Stimulated activated CD4-positive, alpha-beta T cell treated with anti-CD3 and anti-CD28 coated beads, Interleukin-12 subunit alpha, Interleukin-12 subunit beta, amount 100 ng/mL, for 48 hours (primary cell): ENCODE measurements around the gene GPC3.

Experiments
- DNase-seq, 3 donors: peaks; one replicate each; pipeline ENCODE4 v3.0.0-alpha.2; 2020; ENCODE audit warnings: low read depth in 2 of 3, low spot score in 1 of 3

GPC3 gene

DNA sequence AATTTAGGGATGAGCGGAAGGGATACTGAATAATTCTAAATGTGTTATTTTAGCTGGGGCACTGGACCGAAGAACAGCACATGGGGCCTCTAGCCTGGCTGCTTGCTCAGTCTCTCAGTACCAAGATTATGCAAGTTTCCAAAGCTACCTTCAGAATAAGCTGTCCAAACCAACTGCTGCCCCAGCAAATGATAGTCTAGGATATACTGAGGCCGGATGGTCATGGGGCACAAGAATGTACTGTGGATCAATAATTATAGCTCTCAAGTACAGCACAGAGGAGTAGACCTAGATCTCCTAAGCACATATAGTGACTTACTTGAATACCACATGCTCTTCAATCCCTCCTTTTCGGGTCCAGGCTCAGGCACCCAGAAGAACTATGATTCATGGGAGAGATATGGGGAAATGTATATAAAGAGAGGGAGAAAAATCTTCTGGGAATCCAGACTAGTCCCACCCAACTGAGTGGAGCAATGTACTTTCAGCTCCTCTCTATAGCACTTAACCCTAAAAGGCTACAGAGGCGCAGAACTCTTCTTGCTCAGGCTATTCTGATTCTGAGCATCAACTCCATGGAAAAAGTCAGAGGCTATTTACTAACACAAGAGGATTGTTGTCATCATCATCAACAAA, 409.8 kb downstream of the GPC3 start:
- DNase-seq, result no peak

DNA sequence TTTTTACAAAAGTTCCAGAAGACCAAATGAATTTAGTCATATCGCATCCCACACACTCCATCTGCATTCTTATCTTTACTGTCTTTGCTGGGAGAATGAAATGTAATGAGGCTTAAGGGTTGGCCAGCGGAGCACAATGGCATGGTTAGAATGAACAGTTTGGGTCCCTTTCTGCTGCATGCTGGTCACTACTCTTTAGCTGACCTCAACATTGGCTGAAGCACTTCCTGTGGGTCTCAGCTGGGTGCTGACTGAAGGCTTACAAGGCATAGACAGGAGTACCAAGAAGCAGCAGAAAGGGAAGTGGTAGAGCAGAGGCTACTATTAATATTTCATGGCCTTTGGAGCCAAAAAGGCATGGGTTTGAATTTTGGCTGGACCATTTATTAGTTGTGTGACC, 410.7 kb downstream of the GPC3 start:
- DNase-seq, result no peak

DNA sequence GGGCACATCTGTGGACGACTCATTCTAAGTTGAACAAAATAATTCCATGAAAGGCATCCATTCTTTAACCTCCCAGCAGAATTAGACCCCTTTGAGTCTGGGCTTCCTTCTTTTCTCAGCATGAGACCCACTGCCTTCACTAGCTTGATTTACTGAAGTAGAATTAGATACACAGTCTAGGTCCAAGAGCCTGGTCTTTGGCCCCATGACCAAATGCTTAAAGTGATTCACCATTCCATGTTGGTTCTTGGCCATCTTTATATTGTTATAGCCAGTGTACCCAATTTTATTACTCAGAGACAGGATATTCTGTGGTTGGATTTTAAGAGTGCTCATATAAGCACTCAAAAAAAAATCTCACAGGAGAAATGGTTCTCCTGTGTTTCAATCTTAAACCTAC, 414.8 kb downstream of the GPC3 start:
- no peak for DNase-seq

DNA sequence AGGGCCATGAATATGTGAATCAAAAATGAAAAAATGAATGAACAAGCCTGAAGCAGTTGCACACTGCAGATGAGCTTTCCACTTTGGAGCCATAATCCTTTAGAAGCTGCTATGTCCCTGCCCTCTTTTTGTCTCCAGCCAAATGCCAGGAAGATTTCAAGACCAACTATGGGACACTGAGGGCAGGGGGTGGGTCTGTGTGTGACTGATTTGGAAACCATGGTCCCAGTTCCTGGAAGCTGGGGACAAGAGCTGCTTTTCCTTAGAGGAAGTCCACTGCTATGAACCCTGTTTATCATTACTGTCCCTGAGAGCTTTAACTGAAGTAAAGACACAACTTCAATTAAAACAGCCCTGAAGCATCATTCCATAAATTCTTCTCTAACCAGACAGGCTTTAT, 416.2 kb downstream of the GPC3 start:
- no peak for DNase-seq

DNA sequence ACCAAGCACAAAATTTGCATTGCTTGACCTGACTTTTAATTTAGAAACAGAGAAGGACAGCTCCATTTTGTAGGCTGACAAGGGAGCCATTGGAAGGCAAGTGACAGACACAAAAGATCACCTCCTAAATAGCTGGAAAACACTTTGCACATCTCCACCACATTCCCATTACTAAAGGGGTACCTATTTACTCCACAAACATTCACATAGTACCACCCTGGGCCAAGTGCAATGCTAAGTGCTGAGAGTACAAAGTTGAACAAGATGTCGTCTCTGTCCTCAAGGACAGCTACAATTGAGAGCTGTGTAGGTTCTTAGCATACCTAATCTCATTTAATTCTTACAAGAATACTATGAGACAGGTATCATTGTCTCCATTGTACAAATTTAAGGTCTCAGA, 417.3 kb downstream of the GPC3 start:
- no peak for DNase-seq

DNA sequence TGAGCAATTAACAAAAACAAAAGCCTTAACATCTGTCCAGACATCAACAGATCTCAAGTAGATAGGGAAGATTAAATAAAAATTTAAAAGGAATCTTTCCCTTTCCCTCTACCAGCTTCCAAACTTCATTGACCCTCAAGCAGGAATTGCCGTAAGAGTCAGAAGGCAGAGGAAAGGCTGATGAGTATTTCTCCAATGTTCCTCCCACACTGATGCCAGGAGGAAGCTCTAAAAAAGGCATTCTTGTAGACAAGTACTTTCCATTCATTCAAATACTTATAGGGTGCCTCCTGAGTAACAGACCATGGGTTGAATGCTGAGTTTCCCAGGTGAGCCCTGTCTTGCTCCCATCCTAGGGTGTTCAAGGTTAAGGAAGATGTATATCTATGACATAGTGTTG, 418.5 kb downstream of the GPC3 start:
- DNase-seq, result no peak

DNA sequence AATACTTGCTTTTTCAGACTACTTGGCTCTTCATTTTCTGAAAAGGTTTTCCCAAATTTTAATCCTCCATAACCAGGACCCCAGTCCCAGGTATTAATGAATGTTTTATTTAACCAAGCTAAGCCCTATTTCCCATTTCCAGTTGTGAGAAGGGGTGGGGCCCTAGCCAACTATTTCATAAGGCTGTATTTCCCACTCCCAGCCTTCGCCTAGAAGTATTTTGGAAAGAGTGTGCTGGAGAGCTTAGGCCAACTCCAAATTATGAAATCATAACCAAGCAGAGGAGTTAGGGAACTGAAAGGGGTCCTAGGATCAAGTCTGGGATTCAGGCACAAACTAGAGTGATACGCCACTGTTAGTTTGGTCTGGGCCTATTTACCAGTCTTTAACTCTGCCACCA, 421.7 kb downstream of the GPC3 start:
- no peak for DNase-seq

DNA sequence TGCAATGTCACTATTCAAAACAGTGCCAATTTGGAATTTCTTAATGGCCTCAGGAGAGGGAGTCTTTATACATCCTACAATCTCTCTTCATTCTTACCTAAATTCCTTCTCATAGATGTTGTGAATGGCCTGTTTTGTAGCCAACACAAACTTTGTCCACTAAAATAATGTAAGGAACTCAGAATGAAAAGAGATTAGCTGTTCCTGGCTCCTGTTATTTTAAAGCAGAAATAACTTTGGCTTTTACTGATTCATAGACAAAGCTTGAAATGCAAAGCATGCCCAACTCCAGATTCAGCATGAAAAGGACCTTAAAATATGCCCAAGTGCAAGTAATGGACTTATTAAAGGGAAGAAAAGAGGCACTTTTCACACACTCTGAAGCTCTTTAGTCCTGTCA, 424.1 kb downstream of the GPC3 start:
- DNase-seq, result no peak

DNA sequence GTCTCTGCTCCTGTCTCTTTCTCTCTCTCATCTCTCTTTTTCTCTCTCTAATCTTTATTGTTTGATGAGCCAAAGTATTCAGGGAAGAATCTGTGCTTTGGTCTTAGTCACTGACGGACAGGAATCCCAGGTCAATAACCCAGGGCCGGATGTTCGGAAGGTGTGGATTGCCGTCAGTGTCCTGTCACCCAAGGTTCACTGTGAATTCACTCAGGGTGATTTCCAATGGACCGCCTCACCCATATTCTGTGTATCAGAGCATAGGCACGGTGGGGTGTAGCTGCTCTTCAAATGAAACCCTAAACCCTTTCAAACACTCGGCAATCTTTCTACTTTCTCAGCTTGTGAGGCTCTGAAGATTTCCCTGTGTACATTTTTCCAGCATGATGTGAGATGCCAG, 425.5 kb downstream of the GPC3 start:
- DNase-seq, result no peak

DNA sequence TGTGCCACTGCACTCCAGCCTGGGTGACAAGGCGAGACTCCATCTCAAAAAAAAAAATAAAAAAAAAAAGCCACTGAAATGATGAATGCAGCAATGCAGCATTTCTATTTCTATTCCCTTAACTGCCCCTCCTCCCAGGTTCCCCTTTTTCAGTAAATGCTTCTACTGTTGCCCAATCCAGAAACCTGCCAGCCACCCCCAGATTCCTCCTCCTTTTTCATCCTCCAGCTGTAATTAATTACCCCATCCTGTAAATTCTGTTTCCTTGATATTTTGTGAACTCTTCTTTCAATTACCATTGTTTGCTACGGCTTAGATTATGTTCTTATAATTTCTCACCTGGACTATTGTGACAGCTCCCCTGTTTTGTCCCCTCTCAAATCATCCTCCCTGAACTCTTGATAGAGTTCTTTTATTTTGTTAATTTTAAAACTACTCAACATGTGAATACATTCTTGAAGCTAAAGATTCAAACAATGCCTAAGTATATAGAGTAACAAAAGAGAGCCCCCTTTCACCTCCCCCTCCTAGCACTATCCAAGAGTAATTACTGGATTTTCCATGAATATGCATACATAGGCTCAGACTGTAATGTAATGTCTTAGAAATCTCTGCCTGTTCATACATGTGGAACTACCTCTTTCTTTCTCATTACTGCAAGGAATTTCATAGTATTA, 429.5 kb downstream of the GPC3 start:
- DNase-seq, result no peak

DNA sequence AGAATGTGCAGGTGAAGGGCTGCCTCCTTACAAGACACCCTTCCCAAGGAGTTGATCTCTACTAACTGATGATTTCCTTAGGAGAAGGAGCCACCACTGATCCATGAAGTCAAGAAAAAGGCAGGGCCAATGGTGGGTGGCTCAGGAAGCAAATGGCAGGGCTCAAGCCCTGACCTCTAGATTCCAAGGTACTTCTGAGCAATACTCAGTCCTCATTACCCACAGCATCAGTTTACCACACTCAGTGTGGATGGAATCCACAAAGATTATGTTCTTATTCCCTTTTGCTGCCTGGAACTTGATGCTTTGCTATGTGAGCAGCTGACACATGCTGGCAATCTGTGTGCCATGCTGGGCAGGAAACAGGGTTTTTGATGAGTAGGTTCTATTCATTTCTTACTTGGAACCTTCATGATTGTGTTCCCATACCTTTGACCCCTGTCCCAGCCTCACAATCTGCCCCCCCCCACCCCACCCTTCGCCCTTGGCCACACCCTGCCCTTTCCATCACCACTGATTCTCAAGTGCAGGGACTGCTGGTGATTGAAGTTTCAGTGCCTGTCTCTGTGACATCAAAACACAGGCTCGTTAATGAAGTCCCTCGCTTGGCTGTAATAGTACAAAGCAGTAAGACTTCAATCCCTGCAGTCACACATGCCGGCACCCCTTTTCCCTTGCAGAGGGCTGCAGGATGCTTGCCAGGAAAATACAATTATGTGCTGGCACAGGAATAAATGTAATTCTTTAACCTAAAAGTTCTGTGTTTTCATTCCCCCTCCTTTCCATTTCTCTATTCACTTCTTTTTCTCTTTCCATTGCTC, 434.5 kb downstream of the GPC3 start:
- no peak for DNase-seq

DNA sequence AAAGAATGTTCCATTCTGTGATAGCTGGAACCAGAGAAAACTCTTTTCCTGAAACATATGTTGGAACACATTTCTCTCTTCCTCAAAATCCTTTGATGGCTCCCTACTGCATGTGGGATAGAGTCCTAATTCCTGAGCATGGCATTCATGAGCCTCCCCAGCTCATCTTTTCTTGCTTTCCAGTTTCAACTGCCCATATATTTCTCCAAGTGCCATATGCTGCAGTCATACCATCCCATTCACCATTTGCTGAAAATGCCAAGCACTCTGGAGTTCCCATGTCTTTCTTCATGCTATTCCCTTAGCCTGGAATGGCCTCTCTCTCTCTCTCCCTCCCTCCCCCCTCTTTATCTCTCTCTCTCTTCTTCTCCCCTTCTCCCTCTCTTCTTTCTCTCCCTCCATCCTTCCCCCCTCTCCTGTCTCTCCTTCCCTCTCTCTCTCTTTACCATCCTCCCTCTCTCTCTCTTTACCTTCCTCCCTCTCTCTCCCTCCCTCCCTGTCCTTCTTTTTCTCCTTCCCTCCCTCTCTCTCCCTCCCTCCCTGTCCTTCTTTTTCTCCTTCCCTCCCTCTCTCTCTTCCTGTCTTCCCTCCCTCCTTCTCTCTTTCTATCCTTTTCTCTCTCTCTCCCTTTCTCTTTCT, 436.0 kb downstream of the GPC3 start:
- no peak for DNase-seq

DNA sequence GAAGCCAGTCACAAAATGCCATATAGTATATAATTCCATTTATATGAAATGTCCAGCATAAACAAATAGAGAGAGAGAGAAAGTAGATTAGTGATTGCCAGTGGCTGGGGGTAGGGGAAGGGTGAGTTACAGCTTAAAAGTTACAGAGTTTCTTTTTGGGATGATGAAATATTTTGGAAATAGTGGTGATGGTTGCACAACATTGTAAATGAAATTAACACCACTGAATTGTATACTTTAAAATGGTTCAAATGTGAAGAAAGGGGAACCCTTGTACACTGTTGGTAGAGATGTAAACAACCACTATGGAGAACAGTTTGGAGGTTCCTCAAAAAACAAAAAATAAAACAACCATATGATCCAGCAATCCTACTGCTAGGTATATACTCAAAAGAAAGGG, 439.0 kb downstream of the GPC3 start:
- DNase-seq, result no peak

DNA sequence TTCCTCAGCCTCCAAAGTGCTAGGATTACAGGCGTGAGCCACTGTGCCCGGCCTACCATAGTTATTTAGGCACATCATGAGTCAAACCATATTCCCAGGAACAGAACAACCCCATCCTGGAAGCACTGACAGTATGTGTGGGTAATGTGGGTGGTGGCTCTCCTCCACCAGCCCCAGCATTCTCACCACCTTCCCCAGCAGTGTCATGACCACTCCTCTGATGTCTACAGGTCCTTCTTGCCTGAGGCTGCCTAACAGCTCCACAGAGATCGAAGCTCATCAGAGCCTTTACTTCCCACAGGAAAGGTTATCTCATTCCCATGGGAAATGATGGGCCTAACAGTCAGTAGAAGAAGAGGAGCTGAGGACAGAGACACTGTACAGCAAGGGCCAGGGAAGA, 440.6 kb downstream of the GPC3 start:
- no peak for DNase-seq

DNA sequence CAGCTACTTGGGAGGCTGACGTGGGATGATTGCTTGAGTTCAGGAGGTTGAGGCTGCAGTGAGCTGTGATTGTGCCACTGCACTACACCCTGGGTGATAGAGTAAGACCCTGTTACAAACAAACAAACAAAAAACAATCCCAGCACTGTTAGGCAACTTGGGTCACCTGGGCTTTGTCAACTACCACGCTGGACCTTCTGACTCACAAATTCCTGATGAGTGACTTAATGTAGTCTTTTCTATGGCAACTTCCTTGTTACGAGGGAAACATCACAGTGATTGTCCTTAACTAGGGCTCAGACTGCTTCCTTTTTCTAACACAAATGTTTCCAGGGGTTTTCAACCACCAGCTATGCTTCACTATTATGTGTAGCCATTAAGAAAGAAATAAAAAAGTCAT, 441.3 kb downstream of the GPC3 start:
- DNase-seq, result no peak

DNA sequence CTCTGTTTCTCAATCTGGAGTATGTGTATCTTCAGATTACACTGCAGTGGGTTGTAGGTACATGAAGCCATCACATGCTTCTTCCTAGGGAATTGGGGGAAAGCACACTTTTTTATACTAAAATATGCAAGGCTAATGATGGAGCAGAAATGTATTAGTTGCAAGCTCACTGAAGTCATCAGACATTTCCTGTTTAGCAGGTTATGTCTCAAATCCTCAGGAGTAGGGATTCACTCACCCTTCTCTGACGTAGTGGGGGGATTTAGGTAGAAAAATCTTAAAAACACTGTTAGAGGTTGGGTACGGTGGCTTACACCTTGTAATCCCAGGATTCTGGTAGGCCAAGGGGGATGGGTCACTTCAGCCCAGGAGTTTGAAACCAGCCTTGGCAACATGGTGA, 441.7 kb downstream of the GPC3 start:
- DNase-seq, result no peak

DNA sequence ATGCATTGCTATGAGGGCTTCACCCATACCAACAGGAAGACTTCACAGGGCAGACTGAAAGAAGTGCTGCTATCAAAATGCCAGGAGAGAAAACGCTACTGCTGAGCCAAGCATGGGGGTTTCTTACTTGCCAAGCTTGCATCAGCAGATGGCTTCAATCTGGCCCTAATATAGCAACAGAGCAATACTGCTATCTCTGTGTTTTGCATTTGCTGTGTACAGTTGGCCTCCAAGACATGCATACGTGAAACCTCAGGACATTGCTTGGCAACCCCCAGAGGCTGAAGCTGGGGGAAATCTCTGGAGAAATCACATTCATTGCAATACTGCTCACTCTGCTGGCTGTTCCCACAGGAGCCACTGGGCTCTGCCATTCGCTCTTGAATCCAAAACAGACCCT, 442.9 kb downstream of the GPC3 start:
- DNase-seq, result no peak

DNA sequence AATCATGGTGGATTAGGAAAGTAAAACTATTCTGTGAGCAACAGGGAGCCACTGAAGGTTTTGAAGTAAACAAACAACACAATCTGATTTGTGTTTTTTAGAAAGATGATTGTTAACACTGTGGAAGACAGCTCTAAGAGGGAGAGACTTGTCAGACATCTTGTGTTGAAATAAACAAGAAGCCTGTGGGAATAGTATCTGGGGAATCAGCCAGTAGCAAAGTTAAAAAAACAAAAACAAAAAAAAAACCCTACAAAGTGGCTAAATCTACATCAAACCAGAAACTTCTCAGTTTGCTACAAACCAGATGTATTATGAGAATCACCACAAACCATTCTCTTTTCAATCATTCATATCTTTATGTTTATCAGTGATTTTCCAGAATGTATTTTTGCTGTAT, 444.4 kb downstream of the GPC3 start:
- DNase-seq, result no peak

DNA sequence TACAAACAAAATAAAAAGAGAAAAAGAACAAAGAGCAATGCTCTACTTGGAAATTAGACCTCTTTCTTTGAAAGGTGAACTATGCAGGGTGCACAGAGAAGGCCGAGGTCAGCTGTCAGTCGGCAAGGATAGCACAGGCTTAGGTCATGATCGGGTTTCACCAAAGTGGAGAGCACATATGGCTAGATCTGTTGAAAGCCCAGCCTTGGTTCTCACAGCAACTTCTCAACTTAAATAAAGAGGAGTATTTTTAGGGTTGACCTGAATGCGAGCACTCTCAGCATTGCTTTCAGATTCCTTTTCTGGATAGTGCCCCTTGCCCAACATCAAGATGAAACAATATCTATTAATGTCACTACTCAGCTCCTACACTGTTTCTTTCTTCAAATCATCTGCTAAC, 447.2 kb downstream of the GPC3 start:
- no peak for DNase-seq

DNA sequence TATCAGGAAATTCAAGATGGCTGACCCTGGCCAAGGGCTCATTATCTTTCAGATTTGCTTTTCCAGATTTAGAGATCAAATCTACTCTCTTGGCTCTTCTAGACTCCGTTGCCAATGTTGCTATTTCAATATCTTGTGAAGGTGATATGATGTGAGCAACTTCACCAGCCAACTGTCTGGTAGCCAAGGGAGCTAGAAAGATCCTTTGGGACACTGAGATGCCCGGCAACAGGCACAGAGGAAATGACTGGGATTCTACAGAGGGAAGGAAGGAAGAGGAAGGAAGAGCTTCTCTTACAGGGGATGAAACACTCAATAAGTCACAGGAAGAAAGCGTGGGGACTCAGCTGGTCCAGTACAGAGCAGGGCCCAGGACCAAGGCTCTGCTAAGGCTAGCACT, 448.3 kb downstream of the GPC3 start:
- DNase-seq, result no peak

DNA sequence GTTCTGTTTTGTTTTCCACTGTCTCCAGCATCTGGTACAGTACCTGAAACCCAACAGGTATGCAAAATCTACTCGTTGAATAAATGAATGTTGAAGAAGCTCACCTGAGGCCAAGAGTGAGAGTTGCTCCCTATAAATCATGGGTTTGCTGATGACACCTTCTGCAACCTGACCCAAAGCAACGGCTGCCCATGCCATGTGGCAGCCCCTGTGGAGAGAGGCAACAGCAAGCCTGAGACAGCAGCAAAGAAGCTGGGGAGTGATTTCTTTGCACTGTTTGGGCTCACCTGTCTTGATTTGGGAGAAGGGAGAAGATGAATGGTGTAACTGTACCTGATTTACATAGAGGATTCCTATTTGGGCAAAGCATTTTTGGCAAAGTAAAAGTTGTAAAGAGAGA, 450.3 kb downstream of the GPC3 start:
- DNase-seq, result no peak

DNA sequence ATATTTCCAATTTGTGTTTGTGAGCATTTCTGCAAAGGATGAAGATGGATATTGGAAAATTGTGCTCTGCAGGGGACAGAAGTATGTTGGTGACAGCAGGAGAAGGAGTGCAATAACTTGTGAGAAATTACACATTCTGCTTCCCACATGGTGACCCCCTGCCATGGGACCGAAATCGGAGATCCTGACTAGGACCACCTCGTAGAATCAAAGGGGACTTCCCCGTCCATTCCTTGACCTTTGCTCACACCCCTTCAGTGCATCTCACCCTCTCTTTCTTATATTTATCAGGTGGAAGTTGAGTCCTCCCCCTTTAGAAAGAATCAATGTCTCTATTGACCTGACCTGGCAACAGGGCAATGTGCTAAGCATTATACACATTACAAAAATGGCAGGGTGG, 451.2 kb downstream of the GPC3 start:
- no peak for DNase-seq
